Endometrial microvascular endothelial cells (primary cell): Measurements from ENCODE around the gene MRO. TPM values are rescaled to one million over a fixed set of nuclear protein-coding genes. Genes with fewer than 3 reads are reported as not detected.

Source experiments
- in situ Hi-C: cut with HindIII; loops from 2 replicates; pipeline ENCODE4 v1.10.0; 2017; ENCODE audit warnings: low sequenced_read_pairs, low pct_unique_long_range_greater_than_20kb; ENCODE audit errors: inconsistent ontology term
- total RNA-seq: library from RNA; depleted of rRNA; stranded (reverse); fragments of >200 nt; gene quantifications from one replicate; pipeline ENCODE4 v1.2.3, GENCODE V29; 2015; ENCODE audit errors: inconsistent ontology term

MRO gene
- total RNA-seq, 1 donor from 2014 or later = not detected

- in situ Hi-C loops = no loop called here
Observed at GRCh38 chr18:50751490-50751889, 68.3 kb downstream of the MRO start.

GRCh38 chr18:50750546-50750945 is 69.3 kb downstream of the MRO start:
- in situ Hi-C loops = no loop called here

GRCh38 chr18:50749945-50750344 is 69.9 kb downstream of the MRO start:
- in situ Hi-C loops = no loop called here

- in situ Hi-C loops = no loop called here
Observed at GRCh38 chr18:50749421-50749820, 70.4 kb downstream of the MRO start.

- in situ Hi-C loops = no loop called here
Observed at GRCh38 chr18:50748243-50749229, 71.3 kb downstream of the MRO start.

- in situ Hi-C loops = no loop called here
Observed at GRCh38 chr18:50747849-50748242, 72.0 kb downstream of the MRO start.

DNA sequence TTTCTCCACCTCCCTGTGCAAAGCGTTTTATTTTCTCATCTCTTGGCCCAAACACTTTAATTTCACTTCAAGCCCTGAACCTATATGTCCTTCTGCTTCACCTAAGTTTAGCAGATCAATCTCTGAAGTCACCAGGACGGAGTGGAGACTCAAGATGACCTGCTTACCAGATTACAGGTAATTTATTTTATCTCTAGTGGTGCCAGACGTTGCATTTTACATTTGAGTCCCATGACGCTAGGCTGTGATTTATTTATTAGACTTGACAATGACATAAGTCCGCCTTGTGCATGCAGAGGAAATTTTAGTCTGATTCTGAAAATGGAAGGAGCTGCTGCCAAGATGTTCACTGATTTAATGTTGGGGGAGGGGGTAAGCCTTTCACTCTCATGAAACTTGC is 73.9 kb downstream of the MRO start:
- in situ Hi-C loops = no loop called here

Other genes with a start within 250 kb of the MRO start
- 68.1 TPM for gene ME2, start 59.1 kb upstream of the MRO start, total RNA-seq
- gene ELAC1, start 148.0 kb upstream of the MRO start, total RNA-seq = 13.0 TPM
- gene SMAD4, start 210.2 kb upstream of the MRO start, total RNA-seq = 76.7 TPM